HG02759 (cell line): ENCODE results near the gene RAX.

ENCODE experiments used
- ATAC-seq: cut with Tn5 transposase; IDR thresholded peaks from one replicate; pipeline ENCODE4 v1.9.1; 2021; ENCODE audit warnings: mild to moderate bottlenecking, moderate library complexity; ENCODE audit not compliant: unreplicated experiment

The RAX gene

DNA sequence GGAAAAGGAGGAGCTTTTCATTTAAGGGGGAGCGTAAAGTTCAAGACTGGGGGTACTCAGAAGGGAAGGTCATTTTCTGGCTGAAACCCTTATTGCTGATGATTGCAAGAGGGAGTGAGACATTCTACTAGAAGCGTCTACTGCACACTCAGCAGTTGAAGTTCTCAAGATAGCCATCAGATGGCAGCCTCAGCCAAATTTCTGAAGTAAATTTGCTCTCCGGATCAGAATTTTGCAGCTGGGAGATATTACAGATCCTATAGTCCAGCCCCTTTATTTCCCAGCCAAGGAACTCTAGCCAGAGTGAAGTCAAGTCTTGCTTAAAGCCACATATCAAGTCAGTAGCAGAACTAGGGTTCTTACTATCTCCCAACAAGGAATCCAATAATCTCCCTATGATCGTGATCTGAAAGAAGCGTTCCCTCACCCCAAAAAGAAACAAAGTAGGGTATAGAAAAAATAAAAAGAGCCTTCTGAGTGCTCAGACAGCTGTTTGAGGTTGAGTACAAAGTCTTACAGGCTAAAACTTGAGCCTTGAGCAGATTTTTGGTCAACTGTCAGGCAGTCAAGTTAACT is 24.0 kb downstream of the RAX start:
- no peak for ATAC-seq

- no peak for ATAC-seq
These were observed 26.5 kb downstream of the RAX start for GRCh38 chr18:59246796-59247195.

DNA sequence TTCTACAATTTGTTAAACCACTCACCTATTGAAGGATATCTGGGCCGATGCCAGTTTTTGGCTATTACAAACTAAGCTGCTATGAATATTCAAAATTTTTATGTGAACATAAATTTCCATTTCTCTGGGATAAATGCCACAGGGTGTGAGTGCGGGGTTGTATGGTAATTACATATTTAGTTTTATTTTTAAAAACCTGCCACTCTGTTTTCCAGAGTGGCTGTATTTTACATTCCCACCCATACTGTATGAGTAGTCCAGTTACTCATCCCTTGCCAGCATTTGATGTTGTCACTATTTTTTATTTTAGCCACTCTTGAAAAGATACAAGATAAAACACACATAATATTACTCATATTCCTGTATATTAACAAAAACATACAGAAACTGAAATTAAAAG is 30.3 kb downstream of the RAX start:
- no peak for ATAC-seq

- ATAC-seq: no peak
These were observed 33.6 kb downstream of the RAX start for GRCh38 chr18:59239642-59240041.

- no peak for ATAC-seq
These were observed 34.9 kb downstream of the RAX start for GRCh38 chr18:59238385-59238784.

GRCh38 chr18:59233017-59233410 is 40.2 kb downstream of the RAX start:
- no peak for ATAC-seq

DNA sequence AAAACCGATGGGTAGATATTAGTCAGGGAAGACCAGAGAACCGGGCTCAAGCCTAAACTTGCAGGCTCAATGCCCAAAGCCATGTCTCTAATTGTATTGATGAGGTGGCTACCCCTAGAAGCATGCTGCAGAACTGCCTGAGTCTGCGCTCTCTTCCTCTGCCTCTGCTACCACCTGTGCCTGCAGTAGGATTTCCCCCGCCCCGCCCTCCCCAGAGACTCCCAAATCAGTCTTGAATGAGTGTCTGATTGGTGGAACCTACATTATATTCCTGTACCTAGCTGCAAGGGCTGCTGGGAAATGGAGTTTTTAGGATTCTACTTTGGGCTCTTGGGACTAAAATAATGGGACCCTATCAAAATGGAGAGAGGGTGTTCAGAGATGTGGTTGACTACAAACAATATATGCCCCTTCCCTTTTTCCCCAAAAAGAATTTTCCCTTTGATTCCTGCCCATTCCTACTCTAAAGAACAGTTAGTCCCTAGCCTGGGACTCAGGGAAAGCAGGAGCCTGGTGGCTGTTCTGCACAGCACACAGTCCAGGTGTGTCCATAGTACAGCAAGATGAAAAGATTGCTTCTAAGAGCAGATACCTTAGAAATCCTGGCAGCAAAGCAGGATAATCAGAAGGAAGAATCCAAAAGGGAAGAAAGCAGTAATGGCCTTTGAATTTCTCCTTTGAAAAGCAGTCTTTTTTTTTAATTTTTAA is 40.8 kb downstream of the RAX start:
- no peak for ATAC-seq

GRCh38 chr18:59231877-59232276 is 41.4 kb downstream of the RAX start:
- no peak for ATAC-seq

- ATAC-seq: no peak
These were observed 42.1 kb downstream of the RAX start for GRCh38 chr18:59231114-59231513.

- no peak for ATAC-seq
These were observed 43.4 kb downstream of the RAX start for GRCh38 chr18:59229701-59230443.

GRCh38 chr18:59229191-59229590 is 44.1 kb downstream of the RAX start:
- no peak for ATAC-seq

- no peak for ATAC-seq
These were observed 44.9 kb downstream of the RAX start for GRCh38 chr18:59228351-59228750.

- ATAC-seq: no peak
These were observed 50.9 kb downstream of the RAX start for GRCh38 chr18:59222341-59222740.

DNA sequence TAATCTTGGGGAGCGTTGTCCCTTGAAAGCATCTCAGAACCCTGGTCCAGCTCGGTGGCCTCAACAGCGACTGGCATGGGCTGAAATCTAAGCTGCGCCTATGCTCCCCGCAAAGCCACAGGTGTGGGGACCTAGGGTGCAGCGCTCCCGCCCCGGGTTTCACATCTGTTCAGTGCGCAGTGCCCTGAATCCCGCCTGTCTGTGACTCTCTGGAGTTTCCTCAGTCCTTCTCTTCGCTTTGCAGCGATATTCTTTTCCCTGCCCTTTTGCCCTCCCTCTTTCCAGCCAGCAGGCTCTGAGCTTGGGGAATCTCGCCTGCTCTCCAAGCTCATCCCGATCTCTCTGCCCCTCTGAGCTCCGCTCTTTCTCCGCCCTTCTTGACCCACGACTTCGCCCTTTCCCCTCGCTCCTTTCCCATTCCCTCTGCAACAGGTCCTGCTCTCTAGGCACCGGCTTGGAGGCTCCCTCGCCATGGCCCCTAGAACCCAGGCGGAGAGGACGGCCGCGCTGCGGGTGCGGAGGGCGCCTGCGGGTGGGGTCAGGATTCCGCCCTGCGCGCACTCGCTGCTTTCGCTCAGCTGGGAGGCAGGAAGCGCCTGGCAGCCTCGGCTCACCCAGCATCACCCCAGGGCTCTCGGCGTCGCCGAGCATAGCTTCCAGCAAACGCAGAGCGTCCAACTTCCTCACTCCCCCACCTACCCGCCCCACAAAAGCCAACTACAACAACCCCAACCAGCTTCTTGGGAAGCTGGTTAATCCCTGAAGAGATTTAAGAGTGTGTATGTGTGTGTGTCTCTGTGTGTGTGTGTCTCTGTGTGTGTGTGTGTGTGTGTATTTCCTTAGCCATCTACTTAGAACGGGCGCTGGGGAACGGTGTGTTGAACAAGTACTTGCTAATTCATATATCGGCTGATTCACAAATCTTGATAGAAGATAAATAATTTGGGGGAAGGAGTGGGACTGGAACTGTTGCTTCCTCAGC is 52.2 kb downstream of the RAX start:
- ATAC-seq: no peak

DNA sequence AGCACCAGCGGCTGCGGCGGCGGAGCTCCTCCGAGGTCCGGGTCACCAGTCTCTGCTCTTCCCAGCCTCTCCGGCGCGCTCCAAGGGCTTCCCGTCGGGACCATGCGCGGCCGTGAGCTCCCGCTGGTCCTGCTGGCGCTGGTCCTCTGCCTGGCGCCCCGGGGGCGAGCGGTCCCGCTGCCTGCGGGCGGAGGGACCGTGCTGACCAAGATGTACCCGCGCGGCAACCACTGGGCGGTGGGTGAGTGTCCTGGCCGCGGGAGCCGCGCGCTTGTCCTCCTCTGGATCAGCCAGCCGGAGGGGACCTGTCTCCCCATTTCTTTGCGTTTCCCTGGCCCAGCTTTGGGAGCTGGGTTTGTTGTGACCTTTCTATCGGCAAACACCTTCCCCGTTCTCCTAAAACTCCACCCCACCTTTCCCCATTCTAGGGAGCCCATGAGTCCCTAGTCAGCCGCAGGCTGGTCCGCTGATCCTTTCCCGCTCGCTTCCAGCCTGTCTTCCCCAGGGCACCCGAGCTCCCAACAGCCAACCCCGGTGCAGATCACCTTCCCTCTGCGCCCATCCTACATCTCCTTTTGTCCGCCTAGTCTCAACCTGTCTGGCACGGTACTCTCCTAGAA is 53.0 kb downstream of the RAX start:
- ATAC-seq: no peak

- no peak for ATAC-seq
These were observed 53.5 kb downstream of the RAX start, which contains the start of gene GRP for GRCh38 chr18:59219672-59220163. Gene GRP (plus strand): TSS chr18:59220158. CDS start chr18:59220266, 108 bp downstream.

- ATAC-seq: no peak
These were observed 55.2 kb downstream of the RAX start for GRCh38 chr18:59218018-59218417.
